GM19035 (cell line): ENCODE data around the gene LRMDA.

Source experiments
- ATAC-seq: cut with Tn5 transposase; IDR thresholded peaks from one replicate; pipeline ENCODE4 v1.9.1; 2021; ENCODE audit not compliant: unreplicated experiment

LRMDA gene

DNA sequence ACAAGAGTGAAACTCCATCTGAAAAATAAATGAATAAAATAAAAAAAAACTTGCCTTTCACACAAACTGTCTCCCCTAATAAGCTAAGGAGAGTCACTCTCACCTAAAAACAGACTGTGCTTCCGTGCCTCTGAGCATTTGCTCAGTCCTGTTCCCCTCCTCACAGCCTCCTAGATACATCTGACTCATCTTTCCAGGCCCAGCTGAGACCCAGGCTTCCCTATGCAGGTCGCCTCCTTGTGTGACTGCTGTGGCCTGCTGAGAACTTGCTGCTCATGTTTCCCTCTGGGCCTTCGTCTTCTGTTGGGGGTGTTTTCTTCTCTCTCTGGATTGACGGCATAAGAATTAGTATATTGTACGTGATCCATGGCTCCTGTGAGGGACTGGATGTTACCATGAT is 777.7 kb downstream of the LRMDA start:
- ATAC-seq: no peak

- ATAC-seq: no peak
Observed at GRCh38 chr10:76210211-76210610, 778.8 kb downstream of the LRMDA start.

- ATAC-seq: no peak
Observed at GRCh38 chr10:76211691-76212090, 780.3 kb downstream of the LRMDA start.

DNA sequence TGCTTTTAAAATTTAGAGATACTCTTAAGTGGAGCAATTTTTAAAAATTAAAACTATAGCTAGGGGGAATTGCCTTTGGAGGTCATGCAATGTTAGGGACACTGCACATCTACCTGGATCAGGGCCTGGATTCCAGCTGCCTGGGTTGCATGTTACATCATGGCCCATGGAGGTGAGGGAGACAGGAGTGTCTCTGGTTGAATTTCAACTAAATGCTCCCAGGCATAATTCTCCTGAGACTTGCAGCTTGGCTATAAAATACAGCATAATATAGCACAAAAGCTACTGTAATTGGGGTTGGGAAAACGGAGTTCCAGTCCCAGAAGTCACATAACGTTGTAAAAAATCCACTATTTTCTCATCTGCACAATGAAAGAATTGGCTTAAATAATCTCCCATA is 782.5 kb downstream of the LRMDA start:
- ATAC-seq: no peak

- no peak for ATAC-seq
Observed at GRCh38 chr10:76218035-76218434, 786.6 kb downstream of the LRMDA start.

DNA sequence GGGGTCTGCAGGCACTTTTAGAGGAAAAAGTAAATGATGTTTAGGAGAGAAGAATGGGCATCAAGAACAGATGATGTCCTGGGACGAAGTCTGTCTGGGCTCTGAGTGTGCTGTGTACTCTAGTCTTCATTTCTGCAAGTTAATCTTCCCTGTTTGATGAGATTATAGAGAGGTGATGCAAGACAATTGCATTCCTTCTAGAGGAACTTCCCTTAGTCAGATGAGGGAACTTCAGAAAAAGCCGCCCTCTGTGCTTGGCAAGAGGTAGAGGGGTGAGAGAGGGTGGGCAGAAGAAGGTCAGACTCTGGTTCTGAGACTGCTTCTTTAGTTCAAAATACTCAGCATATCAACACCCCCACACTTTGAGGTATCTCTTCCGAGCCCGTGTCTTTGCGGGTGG is 797.9 kb downstream of the LRMDA start:
- ATAC-seq: no peak

DNA sequence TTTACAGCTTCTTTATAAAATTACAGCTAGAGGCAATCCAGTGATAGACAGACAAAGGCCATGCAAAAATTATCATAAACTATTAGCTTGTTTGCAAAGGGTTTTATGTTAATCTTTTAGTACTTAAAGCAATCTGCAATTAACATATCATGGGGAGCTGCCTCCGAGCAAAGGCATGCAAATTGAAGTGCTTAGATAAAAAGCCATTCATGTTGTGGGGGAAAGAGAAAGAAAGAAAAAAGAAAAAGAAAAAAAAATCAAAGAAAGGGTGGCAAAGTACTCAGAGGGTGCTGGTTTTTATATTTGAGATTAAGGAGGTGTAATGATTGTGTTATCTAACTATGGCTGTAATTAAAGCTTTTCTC is 799.5 kb downstream of the LRMDA start:
- ATAC-seq: no peak

GRCh38 chr10:76231286-76231934 is 800.0 kb downstream of the LRMDA start:
- ATAC-seq: no peak

- ATAC-seq: no peak
Observed at GRCh38 chr10:76234499-76235226, 803.2 kb downstream of the LRMDA start.

DNA sequence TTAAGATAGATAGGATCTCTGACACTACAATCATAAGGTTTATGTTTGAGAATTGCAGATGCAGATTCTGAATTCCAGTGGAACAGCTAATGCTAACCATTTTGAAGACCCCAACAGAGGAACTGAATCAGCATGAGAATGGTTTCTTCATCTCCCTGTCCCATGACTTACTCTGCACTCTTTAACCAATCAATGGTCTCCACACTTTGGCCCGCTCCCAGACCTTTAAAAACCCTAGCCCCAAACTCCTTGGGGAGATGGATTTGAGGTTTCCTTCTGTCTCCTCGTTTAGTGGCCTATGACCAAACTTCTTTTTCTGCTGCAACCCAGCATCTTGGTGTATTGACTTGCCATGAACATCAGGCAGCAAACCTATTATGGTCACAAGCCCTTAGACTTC is 804.9 kb downstream of the LRMDA start:
- no peak for ATAC-seq

DNA sequence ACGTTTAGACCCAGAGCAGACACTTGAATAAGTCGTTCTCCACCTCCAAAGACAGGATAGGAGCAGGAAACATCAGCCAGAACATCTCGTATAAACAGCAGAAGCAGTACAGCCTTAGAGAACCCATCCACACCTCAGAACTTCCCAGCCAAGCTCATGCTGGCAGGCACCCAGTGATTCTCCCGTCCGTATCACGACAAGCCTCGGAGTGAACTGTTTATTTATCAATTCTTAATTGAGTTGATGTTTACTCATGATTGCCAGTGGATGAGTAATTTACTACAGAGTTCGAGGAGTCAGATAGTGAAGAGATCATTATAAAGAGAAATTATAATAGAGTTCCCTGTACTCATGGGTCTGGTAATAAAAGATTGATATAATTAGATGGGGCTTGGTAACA is 811.5 kb downstream of the LRMDA start:
- no peak for ATAC-seq

DNA sequence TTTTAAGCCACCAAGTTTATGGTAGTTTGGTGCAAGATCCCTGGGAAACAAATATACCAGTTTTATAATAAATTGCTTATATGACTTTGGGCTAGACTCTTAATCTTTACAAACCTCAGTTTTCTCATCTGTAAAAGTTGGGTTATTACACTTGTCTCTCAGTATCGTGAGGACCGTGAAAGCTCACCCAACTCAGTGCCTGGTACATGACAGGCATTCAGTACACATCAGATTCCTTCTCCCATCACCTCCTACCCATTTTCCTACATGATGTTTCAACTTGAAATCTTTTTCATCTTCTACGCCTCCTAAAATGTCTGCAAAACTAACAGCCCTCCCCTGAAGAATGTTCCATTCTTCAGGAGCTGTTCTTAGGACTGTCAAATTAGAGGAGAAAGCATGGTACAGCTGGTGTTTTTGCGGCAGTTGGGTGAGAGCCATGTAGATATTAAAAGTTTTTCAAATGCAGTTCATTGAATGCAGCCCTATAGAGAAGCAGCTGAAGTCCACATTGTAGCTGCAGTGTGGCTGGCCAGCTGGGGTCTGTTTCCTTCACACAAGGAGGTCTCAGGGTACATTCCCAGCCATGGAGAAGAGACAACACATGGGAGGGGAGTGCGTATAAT is 812.8 kb downstream of the LRMDA start:
- no peak for ATAC-seq

DNA sequence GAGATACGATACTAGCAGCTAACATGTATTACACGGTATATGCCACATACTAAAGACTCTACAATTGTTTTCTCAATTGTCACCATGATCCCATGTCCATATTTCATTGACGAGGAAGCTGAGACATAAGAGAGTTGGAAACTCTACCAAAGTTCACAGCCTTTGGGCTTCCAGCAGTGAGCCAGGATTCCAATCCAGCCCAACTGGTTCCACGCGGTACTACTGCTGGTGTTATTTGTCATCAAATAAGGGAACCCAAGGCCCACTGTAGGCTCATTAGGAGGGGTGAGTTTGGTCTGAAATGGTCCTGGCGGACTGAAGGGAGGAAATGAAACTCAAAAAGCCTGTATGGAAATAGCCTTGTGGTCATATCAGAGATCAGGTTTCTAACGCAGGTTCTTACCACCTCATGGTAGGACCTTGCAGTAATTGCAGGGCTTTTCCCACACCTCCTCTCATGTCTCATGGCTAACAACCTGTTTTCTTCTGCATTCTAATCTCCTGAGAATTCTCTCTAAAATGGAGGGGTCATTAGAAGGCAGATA is 814.6 kb downstream of the LRMDA start:
- ATAC-seq: no peak

DNA sequence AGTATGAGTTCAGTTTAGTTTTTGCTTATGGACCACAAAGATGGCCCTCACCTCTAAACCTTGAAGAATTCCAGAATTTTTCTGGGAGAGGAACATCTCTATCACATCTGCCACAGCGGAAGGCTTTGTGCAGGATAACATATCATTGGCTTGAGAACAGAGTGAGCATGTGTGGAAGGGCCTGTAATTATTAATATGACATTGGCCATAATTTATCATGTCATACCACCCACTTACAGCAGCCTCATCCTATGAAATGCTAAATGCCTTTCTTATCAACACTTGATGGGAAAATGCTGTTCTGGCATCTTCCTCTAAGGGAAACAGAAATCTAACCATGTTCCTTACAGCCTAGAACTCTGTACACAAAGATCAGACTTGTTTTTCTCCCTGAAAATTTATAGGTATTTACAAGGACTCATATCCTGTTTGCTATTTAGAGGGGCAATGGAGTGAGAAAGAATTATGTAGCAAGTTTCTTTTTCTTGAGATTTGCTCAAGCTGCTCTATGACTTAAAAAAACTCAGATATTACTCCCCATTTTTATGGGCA is 817.3 kb downstream of the LRMDA start:
- no peak for ATAC-seq

GRCh38 chr10:76251841-76252671 is 820.6 kb downstream of the LRMDA start:
- no peak for ATAC-seq

DNA sequence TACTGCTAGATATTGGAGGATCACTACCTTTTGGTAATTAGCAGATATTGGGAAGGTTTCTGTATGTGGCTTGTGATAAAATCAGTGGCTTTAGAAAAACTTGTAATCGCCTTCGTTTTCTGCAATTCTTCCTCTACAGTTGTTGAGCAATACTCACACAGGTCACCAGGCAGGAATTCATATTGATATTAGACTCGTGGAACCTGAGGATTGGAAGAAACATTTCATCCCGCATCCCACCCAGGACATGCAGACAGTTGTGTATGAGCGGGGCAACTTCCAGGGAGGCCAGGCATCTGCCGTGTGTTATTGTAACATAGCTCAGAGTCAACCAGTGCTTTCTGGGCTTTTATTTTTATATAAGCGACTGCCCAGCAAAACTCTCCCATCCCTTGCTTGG is 821.3 kb downstream of the LRMDA start:
- ATAC-seq: no peak

- no peak for ATAC-seq
Observed at GRCh38 chr10:76255241-76255640, 823.8 kb downstream of the LRMDA start.

- no peak for ATAC-seq
Observed at GRCh38 chr10:76257816-76258215, 826.4 kb downstream of the LRMDA start.

DNA sequence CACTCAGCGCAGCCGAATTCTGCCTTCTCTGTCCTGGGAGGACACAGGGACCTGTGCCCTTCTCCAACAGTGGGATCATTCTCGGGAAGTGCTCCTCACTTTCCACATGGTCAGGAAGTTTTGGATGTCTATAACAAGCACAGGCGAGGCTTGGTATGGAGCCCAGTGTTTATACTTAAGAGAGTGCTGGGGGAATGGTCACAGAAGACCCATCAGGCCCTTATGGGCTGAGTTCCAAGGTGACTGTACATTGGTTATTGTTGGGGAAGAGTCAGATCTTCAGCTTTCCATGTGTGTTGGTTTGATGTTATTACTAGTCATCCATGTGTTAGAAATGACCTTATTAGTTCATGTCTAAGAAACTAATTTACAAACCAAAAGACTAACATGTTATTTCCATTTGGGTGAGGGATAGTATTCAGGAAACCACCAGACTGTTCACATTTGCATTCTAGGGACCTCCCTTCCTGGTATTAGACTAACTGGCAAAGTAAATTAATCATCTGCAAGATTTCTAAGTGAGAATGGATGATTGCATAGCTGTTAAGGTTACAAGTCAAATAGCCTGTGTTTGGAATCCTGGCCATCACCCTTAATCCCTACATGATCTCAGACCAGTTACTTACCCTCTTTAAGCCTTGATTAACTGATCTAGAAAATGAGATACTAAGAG is 834.2 kb downstream of the LRMDA start:
- ATAC-seq: no peak

GRCh38 chr10:76268530-76268929 is 837.1 kb downstream of the LRMDA start:
- ATAC-seq: no peak
